GM18858 (cell line): ENCODE data around the gene ONECUT3.
"Not testable (repeated sequence)": the region's sequence is repeated elsewhere in the genome, so short reads cannot be mapped to it uniquely, and the experiment has no call there.

Source experiments
- ATAC-seq: cut with Tn5 transposase; IDR thresholded peaks from one replicate; pipeline ENCODE4 v1.9.1; 2021; ENCODE audit not compliant: unreplicated experiment

ONECUT3 gene

DNA sequence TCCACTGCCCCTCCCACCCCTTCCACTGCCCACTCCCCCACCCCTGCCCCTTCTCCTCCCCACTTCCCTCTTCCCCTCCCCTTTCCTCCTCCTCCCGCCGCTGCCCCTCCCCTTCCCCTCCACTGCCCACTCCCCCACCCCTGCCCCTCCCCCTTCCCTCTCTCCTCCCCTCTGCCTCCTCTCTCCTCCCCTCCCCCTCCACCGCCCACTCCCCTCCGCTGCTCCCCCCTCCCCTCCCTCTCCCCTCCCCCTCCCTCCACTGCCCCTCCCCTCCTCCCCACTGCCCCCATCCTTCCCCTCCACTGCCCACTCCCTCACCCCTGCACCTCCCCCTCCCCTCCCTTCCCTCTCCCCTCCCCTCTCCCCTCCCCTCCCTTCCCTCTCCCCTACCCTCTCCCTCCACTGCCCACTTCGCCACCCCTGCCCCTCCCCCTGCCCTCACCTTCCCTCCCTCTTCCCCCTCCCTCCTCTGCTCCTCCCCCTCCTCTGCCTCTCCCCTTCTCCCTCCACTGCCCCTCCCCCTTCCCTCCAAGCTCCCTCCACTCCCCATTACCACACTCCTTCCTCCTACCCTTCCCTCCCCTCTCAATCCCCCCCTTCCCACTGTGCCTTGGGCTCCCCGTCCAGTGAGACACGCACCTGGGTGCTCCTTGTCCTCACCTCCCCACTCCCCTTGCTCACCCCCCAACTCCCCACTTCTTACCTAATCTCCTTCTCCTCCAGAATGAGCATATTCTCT is 36.9 kb downstream of the ONECUT3 start:
- no peak for ATAC-seq

- no peak for ATAC-seq
Observed at GRCh38 chr19:1791879-1792278, 38.6 kb downstream of the ONECUT3 start.

DNA sequence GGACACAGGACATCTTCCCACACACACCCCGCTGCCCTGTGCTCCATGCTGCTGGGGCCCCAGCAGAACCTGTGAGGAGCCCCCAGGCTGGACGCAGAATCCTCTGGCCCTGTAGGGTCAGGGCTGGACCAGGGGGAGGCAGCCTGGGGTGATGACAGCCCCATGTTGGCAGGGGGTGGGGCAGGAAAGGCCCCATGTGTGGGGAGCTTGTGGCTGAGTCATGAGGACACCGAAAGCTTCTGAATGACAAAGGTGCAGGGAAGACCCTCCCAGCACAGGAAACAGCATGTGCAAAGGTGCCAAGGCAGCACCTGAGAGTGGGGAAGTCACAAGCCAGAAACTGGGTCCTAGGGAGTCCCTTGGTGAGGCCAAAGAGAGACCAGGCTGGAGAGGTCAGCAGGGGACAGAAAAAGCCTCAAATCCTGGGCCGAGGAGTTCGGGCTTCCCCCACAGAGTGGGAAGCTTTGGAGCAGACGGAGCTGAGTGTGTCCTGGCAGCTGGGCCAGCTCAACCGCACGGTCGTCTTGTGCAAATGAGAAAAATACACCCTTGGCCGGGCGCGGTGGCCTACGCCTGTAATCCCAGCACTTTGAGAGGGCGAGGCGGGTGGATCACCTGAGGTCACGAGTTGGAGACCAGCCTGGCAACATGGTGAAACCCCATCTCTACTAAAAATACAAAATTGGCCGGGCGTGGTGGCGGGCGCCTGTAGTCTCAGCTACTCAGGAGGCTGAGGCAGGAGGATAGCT is 41.3 kb downstream of the ONECUT3 start:
- ATAC-seq, result no peak

DNA sequence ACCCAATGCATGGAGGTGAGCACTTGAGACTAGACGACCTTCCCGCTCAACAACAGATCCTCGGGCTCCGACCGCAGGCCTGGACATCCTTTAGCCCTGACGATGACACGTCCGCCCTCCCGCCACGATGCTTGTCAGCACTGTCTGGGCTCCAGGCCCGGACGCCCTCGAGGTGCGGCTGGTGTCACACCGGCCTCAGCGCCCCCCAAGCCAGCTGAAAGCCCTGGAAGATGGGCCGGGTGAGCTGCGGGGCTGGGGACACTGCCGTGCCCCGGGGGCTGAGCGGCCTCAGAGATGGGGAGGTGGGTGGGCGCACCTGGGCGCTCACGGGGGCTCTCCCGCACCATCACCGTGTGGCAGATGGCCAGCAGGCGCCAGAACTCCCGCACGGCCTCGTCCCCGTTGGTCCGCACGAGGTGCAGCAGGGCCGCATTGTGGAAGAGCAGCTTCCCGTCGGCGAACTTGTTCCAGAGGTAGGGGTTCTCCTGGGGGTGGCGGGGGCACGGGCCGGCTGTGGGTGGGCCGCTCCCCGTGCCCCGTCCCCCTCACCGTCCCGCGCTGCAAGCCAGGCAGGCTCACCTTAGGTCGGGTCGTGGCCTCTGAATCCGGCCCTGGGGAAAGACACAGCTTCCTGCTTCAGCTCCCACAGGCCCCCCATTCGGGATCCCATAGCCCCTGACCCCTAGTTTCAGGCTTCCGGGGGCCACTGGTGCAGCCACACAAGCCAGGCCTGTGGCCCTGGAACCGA is 43.3 kb downstream of the ONECUT3 start:
- no peak for ATAC-seq

GRCh38 chr19:1797313-1797712 is 44.0 kb downstream of the ONECUT3 start:
- not testable (repeated sequence) for ATAC-seq

DNA sequence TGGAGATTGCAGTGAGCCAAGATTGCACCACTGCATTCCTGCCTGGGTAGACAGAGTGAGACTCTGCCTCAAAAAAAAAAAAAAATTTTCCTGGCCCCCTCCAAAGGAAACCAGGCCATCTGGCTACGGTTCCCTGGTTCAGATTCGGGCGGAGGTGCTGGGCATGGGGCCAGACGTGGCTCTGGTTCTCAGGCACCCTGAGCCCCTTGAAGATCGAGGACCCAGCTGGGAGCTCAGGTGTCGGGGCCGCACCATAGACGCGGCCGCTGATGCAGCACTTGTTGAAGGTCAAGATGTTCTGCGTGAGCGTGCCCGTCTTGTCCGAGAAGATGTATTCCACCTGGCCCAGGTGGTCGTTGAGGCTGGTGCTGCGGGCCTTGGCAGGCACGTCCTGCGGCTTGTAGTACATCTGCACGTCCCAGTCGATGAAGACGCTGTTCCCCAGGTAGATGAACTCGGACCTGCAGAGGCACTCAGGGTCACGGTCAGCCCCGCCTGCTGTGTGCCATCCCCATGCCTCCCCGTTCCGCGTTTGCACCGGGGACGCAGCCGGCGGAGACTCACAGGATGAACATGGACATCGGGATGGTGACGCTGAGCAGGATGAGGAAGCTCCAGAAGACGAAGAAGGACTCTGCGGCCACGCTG is 46.5 kb downstream of the ONECUT3 start:
- no peak for ATAC-seq

- no peak for ATAC-seq
Observed at GRCh38 chr19:1804858-1805257, 51.6 kb downstream of the ONECUT3 start.

DNA sequence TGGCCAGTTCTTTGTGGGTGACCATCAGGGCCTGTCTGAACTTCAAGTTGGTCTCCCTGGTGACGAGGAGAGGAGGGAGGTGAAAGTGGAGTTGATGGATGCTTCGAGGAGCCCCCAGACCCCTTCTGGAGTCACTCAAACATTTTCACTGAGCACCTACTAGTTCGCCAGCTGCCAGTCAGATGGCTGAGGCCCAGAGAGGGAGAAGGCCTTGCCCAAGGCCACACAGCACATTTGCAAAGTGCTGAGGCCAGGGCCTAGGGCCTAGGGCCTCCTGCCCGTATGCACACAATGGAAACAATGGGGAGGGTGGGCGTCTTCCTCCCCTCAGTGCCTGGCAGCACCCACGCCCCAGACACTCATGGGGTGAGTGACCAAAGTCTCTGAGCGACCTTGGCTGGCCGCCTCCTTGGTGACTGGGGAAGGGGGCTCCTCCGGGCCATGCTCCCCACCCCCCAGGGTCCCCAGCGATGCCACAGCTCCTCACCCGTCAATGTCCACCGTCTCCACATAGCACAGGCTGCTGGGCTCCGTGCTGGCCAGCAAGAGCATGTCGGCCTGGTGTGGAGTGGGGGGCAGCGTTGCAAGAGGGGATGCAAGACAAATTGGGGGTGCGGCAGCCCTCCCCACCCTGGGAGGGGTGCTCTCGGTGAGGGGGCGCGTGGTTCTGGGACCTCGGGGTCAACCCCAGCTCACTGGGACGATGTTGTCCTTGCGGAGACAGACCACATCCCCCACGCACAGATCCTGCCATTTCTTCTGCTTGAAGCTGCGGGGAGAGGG is 52.3 kb downstream of the ONECUT3 start:
- ATAC-seq, result no peak

GRCh38 chr19:1806184-1807029 is 53.1 kb downstream of the ONECUT3 start:
- ATAC-seq, result no peak

DNA sequence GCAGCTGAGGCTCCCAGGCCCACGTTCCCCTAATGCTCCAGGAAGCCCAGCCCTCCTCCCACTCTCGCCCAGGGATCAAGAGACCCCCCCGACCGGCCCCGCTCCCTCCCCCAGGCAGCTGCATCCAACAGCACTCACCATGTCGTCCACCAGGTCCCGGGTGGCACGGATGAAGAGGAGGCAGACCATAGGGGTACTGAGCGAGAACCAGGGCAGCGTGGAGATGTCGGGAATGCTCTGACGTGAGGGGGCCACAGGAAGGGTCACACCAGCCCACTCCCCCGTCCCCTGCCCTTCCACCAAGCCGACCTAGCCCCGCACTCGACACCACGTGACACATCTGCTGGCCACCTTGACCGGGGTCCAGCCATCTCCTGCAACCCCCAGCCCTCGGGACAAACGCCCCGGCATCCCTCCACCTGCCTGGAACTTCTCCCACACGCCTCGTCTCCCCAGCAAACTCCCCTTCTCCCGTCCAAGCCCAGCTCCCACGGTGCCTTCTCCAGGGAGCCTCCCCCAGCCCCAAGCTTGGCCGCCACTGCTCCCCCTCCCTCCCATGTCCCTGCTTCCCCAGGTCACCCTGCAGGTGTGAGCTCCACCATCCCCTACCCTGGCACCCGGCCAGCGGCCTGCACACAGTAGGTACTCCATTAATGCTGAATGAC is 53.9 kb downstream of the ONECUT3 start:
- no peak for ATAC-seq

GRCh38 chr19:1807695-1808394 is 54.5 kb downstream of the ONECUT3 start:
- no peak for ATAC-seq

DNA sequence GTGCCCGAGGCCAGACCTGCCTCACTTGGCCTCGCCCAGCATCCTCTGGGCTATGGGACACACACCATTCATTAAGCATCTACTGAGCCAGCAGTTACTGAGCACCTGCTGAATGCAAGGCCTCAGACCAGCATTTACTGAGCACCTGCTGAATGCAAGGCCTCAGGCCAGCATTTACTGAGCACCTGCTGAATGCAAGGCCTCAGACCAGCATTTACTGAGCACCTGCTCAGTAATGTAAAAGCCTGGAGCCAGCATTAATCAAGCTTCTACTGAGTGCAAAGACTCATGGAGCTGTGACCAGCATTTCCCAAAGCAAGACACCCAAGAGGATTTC is 55.1 kb downstream of the ONECUT3 start:
- no peak for ATAC-seq

DNA sequence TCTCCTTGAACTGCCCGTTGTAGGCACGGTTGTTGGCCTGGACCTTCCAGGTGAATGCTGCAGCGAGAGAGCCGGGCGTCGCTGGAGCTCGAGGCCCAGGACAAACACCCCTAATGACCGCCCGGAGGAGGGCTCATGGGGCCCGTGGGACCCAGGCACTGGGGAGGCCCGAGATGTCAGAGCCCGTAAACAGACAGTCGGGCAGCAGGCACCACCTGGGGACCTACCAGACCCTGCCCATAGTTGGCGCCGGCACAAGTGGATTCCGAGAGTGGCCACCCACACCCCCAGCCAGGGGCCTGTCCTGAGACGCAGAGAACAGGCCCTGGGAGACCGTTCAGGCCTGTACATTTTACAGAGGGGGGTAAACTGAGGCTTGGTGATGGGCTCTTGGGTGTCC is 56.4 kb downstream of the ONECUT3 start:
- ATAC-seq, result no peak

DNA sequence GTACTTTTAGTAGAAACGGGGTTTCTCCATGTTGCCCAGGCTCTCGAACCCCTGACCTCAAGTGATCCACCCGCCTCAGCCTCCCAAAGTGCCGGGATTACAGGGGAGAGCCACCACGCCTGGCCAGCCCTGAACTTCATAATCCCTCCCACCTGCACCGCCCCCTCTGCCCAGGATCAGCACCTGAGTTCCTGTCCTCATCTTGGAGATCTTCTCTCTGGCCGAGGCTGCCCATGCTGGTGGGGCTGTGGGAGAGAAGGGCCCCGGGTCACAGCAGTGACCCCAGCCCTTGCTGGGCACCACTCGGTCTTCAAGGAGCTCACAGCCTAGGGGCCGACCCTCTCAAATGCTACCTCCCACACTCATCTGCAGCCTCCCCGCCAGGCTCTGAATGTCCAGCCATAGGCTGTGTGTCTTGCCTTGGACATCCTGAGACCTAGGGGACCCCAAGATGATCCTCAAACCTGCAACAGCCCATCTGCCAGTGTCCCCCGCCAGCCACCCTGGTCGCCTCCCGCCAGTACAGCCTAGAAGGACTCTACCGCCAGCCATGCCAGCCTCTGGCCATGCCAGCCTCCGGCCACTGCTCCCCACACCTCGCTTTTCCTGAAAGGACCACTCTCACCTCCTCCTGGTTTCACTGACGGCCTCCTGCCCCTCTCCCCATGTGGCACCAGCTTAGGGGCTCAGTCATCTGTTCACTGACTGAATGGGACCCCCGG is 57.3 kb downstream of the ONECUT3 start:
- ATAC-seq, result no peak

GRCh38 chr19:1811472-1811894 is 58.2 kb downstream of the ONECUT3 start:
- no peak for ATAC-seq

DNA sequence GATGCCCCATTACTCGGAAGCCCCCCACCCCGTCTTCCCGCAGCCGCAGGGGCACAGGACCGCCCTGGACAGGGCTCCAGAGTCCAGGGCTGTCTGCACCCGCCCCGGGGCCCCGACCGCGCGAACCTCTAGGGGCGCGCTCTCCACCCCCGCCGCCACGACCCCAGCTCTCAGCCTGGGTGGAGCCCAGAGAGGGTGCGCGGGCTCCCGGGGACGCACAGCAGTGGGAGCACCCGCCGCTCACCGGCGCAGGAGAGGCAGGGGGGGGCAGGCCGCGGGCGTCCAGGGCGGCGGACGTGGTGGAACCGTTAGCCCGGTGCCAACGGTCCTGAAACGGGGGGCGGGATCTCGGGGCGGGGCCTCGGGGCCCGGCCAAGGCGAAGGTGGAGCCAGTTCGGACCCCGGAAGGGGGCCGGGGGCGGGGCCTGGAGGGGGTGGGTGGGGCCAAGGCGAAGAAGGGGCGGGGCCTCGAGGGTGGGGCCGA is 58.7 kb downstream of the ONECUT3 start, which contains the start of gene ATP8B3:
Gene ATP8B3 (minus strand): TSS at position 335 of the 484 bp plus-strand sequence. CDS start 540 bp downstream, outside the sequence.
- peak; percentile 9 for ATAC-seq

DNA sequence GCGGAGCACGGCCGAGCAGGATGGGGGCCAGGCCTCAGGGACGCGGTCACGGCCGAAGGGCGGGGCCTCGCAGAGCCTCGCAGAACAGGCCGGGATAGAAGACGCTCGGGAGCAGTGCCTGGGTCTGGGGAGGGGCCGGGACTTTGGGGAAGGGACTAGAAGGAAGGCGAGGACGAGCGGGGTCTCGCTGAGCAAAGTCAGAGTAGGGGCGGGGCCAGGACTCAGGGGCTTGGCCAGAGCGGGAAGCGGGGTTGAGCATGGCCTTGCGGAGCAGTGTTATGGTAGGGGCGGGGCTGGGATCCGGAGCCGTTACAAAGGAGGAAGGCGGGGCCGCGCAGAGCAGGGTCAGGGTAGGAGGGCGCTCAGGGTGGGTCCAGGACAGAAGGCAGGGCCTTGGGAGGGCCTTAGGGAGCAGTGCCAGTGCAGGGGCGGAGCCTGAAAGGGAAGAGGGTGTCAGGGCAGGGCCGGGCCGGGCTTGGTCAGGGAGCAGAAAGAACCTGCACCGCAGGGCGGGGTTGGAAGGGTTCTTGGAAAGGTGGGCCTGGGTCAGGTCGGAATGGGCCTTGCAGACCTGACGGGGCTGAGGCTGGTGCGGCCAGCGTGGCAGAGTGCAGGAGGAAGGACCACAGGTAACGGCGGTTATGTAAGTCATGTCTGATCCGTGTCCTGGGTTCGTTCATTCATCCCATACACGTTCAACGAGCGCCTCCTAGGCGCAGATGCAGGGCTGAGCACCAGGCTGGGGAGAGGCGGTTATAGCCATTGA is 59.3 kb downstream of the ONECUT3 start:
- ATAC-seq, result peak; percentile 61
